Activated CD8-positive, alpha-beta memory T cell treated with anti-CD3 and anti-CD28 coated beads, Interleukin-2, amount 50 U/mL, for 48 hours (primary cell): ENCODE measurements around the gene GALNT2.
A peak's percentile ranks its signal among the peaks of the same experiment; 100 is the strongest.

Source experiments
- DNase-seq: peaks from one replicate; pipeline ENCODE4 v3.0.0-alpha.2; 2020

Gene GALNT2

DNA sequence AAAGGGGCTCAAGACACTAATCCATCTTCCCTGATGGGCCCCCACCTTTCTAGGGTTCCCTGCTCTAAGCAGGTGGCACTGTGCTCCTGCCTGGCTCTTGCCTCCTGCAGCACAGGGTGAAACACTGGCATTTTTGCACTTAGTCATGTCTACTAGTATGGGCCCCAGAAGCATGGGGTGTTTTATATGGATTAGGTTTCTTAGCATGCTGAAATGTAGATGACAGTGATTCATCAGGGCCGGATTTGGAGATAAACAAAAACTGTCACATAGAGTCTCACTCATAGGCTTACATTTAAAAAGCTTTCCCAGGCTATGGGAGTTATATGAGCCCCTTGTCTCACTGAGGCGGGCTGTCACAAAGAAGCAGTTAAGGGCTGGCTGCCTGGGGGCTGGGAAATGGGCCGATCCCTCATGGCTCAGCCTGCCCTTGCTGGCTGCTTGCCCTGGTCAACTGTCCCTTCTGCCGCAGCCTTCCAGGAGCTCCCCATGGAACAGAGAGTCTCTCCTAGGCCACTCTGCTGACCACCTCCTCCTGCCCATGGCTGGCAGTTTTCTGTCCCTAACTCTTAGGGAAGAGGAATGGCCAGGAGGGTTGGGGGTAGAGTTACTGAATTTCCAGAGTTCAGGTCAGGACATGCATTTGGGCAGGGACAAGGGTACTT, 6.5 kb downstream of the GALNT2 start:
- DNase-seq = no peak

- no peak for DNase-seq
These were observed 7.2 kb downstream of the GALNT2 start for GRCh38 chr1:230074270-230074669.

- no peak for DNase-seq
These were observed 7.7 kb downstream of the GALNT2 start for GRCh38 chr1:230074762-230075161.

DNA sequence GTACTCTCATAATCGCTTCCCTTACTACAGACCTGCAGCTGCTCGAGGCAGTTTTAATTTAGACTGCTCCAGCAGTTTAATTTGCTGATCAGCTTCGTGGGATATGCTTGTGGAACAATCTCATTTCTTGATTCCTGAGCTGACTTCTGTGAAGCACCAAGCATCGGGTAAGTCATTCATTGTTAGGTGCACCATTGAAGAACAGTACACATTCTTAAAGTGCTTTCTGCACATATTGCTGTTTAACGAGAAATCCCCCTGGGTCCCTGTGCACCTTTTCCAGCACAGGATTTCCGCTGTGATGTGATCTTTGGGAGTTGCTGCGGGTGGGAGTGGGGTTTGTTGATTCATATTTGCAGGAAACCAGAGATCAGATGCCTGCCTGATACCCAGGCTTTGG, 9.1 kb downstream of the GALNT2 start:
- DNase-seq = no peak

DNA sequence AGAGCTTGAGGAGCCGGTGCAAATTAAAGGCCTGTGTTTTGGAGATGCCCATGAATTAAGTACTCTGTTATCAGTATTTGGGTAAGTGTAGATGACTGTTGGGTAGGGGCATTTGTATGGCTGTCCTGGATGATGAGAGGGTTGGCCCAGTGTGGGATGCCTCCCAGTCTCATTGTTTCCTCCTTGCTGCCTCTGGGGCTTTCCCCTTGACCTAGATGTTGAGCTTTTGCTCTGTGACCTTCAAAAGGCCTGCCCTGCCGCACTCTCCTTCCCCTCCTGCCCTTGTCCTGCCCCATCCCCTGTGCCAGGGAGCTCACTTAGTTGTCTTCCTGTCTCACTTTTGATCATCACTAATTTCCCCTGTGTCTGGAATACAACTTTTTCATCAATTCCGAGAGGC, 10.0 kb downstream of the GALNT2 start:
- DNase-seq = no peak

- DNase-seq = no peak
These were observed 10.6 kb downstream of the GALNT2 start for GRCh38 chr1:230077436-230078213.

GRCh38 chr1:230079199-230080024, 12.4 kb downstream of the GALNT2 start:
- DNase-seq = no peak

DNA sequence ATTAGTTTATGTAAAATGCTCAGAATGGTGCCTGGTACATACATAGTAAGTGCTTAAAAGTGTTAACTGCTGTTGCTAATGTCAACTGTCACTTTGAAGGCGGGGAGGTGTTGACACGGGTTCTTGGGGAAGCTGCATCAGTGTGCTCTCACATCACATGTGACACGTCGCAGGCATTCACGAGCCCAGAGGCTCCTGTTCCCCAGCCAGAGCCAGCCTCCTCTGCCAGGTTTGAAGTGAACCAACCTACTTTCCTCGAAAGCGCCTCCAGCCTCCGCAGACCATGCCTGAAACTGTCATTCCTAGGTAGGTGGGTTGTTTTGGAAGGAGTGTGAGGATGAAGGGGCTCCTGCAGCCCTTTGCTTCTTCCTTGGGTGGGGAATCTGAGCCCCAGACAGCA, 13.8 kb downstream of the GALNT2 start:
- no peak for DNase-seq

GRCh38 chr1:230081751-230082150, 14.7 kb downstream of the GALNT2 start:
- no peak for DNase-seq

DNA sequence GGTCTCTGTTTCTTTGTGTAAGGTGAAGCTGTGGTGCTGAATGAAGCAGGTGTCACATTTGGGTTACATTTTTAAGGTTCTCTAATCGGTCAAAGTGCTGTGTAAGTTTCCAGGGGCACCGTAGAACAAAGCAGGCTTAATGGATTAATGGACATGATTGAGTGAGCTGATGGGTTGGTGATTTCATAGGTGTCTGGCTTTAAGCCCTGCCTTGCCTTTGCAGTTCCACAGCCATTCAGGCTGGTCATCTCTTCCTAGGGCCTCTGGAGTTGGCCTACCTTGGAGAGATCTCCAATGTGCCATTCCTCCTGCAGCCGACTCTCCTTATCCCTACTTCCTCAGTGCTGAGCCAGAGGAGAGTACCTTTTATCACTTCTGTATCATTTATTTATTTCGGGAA, 15.2 kb downstream of the GALNT2 start:
- no peak for DNase-seq

GRCh38 chr1:230083053-230083452, 16.0 kb downstream of the GALNT2 start:
- no peak for DNase-seq

GRCh38 chr1:230083746-230084407, 16.8 kb downstream of the GALNT2 start:
- DNase-seq = no peak

GRCh38 chr1:230084408-230085177, 17.6 kb downstream of the GALNT2 start:
- DNase-seq = peak; percentile 81

- DNase-seq = no peak
These were observed 18.1 kb downstream of the GALNT2 start for GRCh38 chr1:230085178-230085515.

- DNase-seq = no peak
These were observed 19.1 kb downstream of the GALNT2 start for GRCh38 chr1:230086151-230086550.

GRCh38 chr1:230087028-230087716, 20.1 kb downstream of the GALNT2 start:
- no peak for DNase-seq

DNA sequence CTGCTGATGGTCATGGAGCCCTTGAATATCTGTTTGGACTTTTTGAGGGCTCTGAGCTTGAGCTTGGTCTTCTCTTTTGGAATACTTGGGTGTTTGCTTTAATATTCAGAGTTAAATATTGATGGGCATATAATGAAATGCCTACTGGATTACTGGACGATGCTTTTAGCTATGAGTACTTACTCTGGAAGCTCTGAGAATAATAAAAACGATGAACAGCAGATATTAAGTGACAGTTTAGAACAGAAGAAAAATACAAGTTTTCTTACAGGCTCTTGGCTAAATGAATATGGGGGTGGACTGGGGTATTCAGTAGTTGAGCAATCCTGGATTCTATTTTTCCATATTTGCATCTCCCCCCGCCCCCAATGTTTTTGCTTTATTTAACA, 20.7 kb downstream of the GALNT2 start:
- DNase-seq = no peak

- DNase-seq = no peak
These were observed 23.2 kb downstream of the GALNT2 start for GRCh38 chr1:230090194-230090711.

GRCh38 chr1:230091473-230092231, 24.6 kb downstream of the GALNT2 start:
- DNase-seq = no peak

GRCh38 chr1:230094746-230095145, 27.7 kb downstream of the GALNT2 start:
- no peak for DNase-seq

GRCh38 chr1:230095938-230096337, 28.9 kb downstream of the GALNT2 start:
- no peak for DNase-seq
